ENCODE measurements around the gene EEF1AKMT1.
A peak's percentile ranks its signal among the peaks of the same experiment; 100 is the strongest.

The EEF1AKMT1 gene

DNA sequence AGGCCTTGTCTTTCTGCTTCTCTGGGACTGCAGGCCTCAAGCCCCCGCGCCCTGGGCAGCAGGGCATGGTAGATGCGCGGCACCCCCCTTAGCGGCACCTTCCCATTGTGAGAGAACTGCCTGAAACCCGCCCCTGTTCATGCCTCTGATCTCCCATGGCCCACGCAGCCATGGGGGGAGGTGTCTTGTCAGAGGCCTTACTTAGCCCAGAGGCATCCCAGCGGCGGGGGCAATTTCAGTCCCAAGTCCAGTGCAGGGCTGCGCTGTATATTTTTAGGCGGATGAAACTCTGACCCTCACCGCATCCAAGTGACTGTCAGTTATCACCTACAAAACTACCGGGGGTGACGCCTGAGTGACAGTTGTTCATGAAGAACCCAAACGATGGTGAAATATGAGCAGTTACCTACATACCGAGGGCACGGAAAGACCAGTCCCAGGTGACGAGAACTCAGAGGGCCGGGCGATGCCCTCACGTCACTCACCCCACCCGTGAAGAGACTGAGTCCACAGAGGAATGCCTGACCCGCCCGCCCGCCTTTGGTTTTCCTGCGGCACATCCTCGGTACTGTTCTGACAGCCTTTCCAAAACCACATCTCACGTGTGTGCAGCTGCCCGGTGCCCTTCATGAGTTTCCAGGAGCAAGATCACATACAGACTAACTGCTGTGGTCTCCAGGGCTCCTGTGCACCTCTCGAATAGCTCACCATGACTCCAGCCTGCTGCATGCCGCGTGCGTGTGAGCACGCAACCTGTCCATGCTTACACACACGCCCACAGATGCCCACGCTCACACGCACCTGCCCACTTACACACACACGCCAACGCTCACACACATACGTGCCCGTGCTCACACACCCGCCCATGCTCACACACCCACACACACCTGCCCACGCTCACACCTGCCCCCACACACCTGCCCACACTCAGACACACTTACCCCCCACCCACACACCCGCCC, 55.9 kb downstream of the EEF1AKMT1 start:
- no peak for DNase-seq

DNA sequence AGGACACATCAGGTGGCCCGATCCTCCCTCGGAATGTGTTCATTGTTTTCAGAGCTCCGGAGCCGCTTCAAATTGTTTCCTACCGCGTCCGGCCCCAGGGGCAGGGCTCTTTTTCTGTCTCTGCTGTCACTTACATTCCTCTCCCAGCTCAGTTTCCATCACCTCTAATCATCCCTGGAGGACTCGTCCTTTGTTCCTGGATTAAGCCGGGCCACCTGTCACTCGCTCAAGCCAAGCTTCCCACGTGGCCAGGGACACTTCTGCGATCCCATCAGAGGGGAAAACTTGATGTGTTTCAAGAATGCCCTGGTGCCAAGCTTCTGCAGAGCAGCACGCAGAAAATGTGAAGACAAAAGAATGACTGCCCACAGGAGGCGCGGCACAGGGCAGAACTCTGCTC, 56.8 kb downstream of the EEF1AKMT1 start:
- no peak for DNase-seq

DNA sequence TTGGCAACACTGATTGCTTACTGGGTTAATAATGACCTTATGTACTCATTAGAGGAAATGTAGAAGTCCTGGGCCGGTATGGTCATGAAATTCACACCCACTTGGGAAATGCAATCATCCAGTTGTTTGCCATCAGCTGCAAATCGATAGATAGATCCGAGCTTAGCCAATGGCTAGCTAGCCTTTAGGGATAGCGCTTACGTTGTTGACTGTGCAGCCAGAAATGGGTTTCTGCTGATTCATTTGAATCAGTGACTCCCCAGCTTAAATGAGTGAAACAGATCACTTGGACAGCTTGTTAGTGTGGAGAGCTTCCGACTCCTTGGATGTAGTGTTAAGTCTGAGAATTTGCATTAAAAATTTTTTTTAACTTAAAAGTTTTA, 58.4 kb downstream of the EEF1AKMT1 start:
- no peak for DNase-seq

DNA sequence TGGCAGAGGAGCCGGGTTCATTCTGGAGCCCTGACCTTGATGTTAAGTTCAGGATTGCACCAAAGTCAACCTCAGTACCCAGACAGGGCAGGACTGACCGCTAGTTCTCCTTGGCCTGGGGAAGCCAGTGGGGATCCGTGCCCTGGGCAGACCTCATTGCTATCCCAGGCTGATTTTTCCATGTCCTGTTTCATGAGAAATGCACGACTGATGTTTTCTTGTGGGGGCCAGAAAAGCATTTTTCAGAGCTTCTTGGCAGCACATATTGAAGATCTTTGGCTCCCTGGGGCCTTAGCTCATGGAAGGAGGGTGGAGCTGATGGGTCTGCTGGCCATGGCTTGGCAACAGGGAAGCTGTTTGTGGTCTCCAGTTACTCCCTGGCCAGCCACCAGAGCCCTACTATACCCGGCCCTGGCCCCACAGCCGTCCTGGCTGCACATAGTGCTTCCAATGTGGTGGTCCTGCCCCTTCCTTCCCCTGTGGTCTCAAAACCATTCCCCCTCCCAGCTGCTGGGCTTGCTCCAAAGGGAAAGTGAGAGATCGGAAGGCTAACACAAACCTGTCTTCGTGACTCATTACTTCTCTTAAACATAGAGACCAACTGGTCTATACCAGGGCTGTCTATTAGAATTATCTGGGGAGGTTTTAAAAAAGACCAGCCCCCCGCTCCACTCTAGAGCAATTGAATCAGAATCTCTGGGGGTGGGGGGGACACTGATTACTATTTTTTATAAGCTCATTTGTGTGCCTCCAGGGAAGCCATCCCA, 59.0 kb downstream of the EEF1AKMT1 start:
- DNase-seq: no peak

GRCh38 chr13:20714161-20714560, 59.6 kb downstream of the EEF1AKMT1 start:
- no peak for DNase-seq

- DNase-seq: no peak
Observed at GRCh38 chr13:20713751-20714150, 60.0 kb downstream of the EEF1AKMT1 start.

DNA sequence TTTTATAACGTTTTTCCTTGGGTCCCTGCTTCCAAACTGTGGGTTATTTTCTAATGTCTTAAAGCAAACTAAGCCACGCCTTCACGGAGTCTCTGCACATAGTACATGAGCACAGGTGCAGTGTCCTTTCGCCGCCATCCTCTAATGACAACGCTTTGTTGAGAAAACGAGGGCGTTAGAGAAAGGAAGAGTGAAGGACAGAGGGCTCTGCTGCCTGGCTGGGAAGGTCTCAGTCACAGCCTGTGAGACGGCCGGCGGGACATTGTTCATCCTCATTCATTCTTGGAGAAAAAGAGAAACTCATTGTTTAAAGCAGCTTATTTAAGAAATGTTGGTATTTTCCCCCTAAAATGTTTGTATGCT, 60.8 kb downstream of the EEF1AKMT1 start:
- DNase-seq: no peak

DNA sequence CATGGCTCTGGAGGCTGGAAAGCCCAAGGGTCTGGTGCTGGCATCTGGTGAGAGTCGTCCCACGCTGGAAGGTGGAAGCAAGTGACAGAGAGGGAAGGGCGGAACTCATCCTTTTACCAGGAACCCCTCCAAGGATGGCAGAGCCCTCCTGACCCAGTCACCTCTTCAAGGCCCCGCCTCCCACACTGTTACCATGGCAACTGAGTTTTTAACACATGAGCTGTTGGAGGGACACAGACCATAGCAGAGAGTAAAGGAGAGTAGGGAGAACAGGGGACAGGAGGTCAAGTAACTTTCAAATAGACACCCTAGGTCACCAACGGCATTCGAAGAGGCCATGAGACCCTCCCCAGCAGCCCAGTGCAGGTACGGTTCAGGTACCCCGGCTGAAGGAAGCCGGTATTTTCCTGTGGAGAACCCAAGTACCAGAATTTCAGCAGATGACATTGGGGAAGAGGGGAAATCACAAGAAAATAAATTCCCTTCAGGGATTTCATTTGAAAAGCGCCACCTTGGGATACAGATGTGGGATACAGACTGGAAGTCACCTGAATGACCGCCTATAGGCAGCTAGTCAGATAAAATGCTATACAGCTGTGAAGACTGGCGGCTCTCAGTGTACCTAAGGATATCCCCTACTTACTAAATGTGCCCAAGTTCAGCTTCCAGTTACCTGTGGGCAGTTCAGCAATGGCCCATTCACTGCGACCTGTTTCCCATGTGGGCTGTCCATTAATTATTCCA, 62.3 kb downstream of the EEF1AKMT1 start:
- no peak for DNase-seq

- no peak for DNase-seq
Observed at GRCh38 chr13:20709782-20710181, 64.0 kb downstream of the EEF1AKMT1 start.

DNA sequence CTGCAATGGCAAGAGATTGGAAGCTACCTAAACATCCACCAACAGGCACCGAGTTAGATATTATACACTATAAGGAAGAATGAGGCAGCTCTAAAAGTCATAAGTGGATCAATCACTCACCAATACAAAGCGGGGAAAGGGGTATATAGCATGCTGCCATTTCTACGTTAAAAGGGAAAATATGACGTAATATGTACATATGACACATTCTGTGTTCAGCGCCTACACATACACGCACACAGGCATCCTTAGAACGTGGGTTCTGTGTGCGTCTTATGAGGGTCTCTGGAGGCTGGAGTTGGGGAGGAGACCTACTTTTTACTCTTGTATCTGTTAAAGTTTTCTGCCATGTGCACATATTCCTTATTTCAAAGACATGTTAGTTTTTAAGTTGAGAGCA, 64.4 kb downstream of the EEF1AKMT1 start:
- no peak for DNase-seq

DNA sequence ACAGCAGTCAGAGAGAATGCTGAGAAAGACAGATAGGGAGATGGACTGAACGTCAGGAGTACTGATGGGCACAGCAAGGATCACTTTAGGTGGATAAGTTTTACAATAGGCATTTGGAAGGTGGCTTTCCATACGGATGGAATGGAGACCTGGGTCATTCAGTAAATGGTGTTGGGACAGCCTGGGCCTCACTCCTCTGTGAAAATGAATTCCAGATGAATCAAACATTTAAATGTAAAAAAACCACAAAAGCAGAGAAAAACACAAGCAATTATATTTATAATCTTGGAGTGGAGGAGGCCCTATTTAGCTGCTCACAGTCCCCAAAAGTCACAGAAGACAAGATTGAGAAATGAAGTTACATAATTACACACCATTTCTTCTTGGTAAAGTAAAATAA, 65.5 kb downstream of the EEF1AKMT1 start:
- DNase-seq: no peak

GRCh38 chr13:20706661-20707060, 67.1 kb downstream of the EEF1AKMT1 start:
- DNase-seq: no peak

GRCh38 chr13:20704459-20705069, 69.2 kb downstream of the EEF1AKMT1 start:
- DNase-seq: no peak

DNA sequence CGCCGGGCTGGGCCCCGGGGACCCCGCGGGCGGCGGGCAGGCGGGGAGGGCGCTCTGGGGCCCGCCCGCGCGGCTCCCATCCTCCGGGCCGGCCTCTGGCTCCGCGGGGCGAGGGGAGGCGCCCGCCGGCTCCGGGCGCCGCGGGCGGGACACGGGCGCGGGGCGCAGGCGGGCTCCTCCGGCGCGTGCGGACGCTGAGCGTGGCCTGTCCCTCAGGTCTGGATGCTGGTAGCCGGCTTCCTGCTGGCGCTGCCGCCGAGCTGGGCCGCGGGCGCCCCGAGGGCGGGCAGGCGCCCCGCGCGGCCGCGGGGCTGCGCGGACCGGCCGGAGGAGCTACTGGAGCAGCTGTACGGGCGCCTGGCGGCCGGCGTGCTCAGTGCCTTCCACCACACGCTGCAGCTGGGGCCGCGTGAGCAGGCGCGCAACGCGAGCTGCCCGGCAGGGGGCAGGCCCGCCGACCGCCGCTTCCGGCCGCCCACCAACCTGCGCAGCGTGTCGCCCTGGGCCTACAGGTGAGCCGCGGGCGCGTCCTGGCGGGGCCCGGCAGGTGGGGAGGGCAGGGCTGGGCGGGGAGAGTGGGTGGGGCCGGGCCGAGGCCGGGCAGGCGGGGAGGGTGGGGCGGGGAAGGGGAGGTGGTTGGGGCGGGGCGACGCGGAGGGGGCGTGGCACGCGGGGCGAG, 69.8 kb downstream of the EEF1AKMT1 start:
- peak; percentile 63 for DNase-seq

- DNase-seq: peak; percentile 28
Observed at GRCh38 chr13:20702915-20703779, 70.6 kb downstream of the EEF1AKMT1 start, which contains the start of gene IL17D. IL17D (plus strand) TSS chr13:20703699; CDS start chr13:20704002, 303 bp downstream.

DNA sequence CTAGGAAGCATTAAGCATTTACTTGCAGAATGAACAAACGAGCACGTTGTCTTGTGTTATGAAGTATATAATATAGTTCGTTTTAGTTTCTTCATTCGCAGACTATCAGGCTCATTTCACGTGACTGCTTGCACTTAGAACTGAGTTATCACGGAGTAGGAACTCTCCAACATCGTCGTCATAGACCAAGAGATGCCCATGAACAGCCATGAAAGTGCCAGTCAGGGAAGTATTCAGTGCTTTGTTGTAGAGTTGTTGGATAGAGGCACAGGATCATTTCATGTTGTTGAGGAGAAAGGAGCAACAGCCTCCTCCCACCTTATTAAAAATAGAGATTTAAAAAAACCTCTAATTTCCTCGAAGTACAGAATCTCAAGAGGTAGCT, 71.2 kb downstream of the EEF1AKMT1 start:
- DNase-seq: no peak

DNA sequence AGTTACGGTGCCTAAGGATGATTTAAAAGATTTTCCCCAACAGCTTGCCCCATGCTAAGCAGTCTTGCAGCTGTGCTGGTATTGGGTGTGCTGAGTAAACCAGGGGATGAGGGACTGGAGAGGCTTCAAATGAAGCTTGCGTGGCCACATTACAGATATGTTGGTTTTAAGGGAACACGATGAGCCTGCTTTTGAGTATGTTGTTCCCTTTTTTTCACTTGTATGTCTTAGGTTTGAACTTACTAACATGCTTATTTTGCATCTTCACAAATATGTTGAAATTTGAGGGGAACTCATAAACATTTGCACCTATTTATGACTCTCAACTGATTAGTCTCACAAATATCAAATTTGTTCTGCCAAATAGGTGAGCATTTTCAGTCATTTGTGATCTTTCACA, 72.3 kb downstream of the EEF1AKMT1 start:
- no peak for DNase-seq

- no peak for DNase-seq
Observed at GRCh38 chr13:20700288-20700687, 73.5 kb downstream of the EEF1AKMT1 start.

GRCh38 chr13:20699715-20700114, 74.0 kb downstream of the EEF1AKMT1 start:
- DNase-seq: no peak

DNA sequence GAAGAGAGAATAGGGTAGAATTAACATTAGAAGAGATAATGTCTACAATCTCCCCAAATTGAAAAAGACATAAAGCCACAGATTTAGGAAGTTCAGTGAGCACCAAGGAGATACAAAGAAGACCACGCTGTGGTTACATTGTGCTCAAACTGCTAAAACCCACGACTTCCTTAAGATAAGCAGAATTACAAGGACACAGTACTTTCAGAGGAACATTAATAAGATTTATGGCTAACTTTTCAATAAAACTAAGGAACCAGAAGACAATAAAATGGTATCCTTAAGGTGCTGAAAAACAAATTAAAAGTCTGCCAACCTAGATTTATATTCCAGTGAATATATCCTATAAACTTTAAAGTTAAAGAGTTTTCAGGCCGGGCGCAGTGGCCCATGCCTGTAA, 77.7 kb downstream of the EEF1AKMT1 start:
- no peak for DNase-seq

DNA sequence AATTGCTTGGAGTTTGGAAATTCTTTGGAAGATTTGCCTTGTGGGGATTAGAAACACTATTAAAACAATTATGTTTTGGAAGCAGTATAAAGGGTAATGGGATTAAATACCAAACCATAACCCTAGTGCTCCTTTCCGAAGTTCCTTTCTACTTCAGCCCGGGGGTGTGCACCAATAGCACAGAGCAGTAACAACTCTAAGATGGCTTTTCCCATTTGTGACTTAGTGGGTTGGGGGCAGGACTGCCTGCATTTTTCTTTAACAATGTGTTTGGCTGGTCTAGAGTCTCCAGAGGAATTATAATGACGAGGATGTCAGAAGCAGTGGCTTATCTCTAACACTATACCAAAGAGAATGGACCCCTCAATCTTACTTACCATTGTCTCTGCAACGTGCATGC, 82.1 kb downstream of the EEF1AKMT1 start:
- no peak for DNase-seq

Measured in activated gamma-delta T cell (primary cell).